ENCODE measurements around the gene HOXD8.

GRCh38 chr2:176178038-176178756 is 48.7 kb downstream of the HOXD8 start:
- no peak for TF ChIP-seq CTCF (conservative IDR thresholded peaks at IDR 0.05; ENCODE audit: low read depth, low read length)
- no peak for TF ChIP-seq EZH2 (IDR thresholded peaks at IDR 0.05; ENCODE audit: low read length, unreplicated experiment)
